Left ventricle myocardium superior (tissue), 1 donor: ENCODE results near the gene SH3RF3. TPM values are rescaled to one million over a fixed set of nuclear protein-coding genes. Genes with fewer than 3 reads are reported as not detected.

Experiments used
- ATAC-seq: fragments of 200-7000 bp; cut with Tn5 transposase; one replicate; pipeline ENCODE4 v1.9.1; 2020; ENCODE audit warnings: mild to moderate bottlenecking, moderate library complexity
- DNase-seq: peaks from one replicate; pipeline ENCODE4 v3.0.0-alpha.2; 2020
- intact Hi-C: fragments of 100-400 bp; cut with micrococcal nuclease; formaldehyde crosslinking; loops from one replicate; pipeline ENCODE4 v1.11.0; 2022
- long read RNA-seq: library from polyadenylated mRNA; unstranded; transcript quantifications from one replicate; pipeline ENCODE4 v2.0.0, GENCODE V29; 2021
- total RNA-seq: library from RNA; stranded (reverse); fragmentation: NEBNext Ultra II Directional; extraction: Animal tissue kit (Norgen Biotek cat#: 25700); gene quantifications from one replicate; pipeline ENCODE4 v1.2.1, GENCODE V29; 2021
- donor health status: DM: no; HTN: yes; CAD: no; lungs with severe emphysema.

The SH3RF3 gene
- total RNA-seq = 7.4 TPM
- long read RNA-seq, full-length matches to known transcripts = 1 of 15 reads
- long read RNA-seq, partial matches to known transcripts = 13 of 15 reads
- long read RNA-seq, other reads (novel, unspliced or antisense) = 1 of 15 reads

DNA sequence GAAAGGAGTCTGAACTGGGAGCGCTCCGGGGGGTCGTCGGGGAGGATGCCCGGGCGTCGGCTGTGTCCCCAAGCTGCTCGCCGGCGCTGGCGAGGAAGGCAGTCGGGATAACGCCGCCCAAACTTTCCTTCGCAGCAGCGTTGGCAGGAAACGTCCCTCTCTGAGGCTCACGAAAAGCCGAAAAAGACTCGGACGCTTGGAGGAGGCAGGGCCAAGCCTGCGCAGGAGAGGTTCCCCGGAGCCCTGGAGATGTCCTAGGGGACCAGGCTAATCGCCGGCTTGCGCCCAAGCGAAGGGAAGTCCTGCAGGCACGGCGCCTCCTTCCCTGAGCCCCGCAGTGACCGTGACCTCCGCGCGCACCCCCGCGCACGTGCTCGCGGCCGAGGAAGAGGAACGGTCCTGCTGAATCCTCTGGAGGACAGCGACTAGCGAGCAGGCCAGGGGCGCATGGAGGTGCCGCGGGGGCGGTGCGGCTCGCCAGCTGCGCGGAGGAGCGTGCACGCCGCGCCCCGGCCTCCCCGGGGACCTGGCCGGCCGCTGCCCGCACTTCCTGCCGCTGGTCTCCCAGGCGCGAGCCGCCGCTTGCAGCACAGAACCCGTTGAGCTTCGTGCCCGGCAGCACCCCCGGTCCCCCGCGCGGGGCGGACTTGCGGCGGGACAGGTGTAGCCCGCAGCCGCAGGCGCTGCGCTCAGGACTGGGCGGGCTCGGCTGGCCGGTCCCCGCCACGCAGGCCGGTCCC lies at the start of gene SH3RF3:
Gene SH3RF3, plus strand, starts transcription at position 590 of the 740 bp plus-strand sequence.
- ATAC-seq (peak; percentile 58), DNase-seq (peak; percentile 74)
- intact Hi-C loops = loop anchor here (10.0 kb wide), 1 partner anchor 386 kb away; no protein-coding TSS in a partner anchor

DNA sequence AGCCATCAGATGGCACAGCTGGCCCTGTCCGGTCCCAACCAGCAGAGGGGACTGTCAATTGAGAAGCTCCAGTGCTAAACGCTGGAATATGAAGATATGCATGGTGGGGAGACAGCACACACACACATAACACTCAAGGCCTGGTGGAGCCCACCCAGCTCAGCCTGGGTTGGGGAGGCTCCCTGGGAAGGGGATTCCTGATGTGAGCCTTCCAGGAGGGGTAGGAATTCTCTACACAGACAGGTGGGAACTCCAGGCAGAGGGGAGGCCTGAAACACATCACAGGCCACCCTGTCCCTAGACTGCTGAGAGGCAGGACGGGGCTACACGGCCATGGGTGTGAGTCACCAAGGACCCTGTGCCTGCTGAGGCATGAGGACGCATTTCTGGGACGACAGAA lies 49.4 kb upstream of the SH3RF3 start:
- no peak for ATAC-seq

DNA sequence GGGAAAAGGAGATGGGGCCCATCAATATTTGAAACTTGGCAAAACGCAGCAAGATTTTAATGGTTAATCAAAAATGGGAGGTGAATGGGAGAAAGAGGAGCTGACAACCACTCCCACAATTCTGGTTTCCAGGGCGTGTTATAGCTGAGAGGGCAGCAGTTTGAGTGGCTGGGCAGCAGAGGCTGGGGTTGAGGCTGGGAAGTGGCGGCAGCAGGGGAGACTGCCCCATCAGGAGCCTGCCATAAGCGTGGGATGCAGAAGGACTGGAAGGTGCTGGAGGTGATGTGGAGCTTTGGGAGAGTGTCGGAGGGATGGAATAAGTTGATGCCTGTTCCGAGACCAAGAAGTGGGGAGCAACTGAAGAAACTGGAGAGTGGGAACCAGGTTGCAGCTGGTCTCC lies 48.9 kb upstream of the SH3RF3 start:
- intact Hi-C loops = no loop called here
- ATAC-seq (no peak), DNase-seq (no peak)

More for the DNA sequence above, 49.4 kb upstream of the SH3RF3 start:
- no peak for DNase-seq
- intact Hi-C loops = no loop called here

DNA sequence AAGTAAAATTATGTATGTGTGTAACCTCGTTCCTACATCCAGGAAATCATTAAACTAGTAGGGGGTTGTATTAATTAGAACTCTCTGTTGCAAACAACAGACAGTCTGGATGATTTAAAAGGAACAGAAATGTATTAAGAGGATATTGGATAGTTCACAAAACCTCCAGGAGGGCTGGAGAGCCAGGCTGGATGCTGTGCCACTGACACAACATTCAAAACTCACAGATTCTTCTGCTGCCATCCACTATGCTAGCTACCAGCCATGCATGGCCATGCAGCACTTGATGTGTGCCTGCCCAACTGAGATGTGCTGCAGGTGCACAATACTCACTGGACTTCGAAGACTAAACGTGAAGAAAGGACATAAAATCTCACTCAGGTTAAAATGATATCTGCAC lies 48.2 kb upstream of the SH3RF3 start:
- intact Hi-C loops = no loop called here
- ATAC-seq (no peak), DNase-seq (no peak)

DNA sequence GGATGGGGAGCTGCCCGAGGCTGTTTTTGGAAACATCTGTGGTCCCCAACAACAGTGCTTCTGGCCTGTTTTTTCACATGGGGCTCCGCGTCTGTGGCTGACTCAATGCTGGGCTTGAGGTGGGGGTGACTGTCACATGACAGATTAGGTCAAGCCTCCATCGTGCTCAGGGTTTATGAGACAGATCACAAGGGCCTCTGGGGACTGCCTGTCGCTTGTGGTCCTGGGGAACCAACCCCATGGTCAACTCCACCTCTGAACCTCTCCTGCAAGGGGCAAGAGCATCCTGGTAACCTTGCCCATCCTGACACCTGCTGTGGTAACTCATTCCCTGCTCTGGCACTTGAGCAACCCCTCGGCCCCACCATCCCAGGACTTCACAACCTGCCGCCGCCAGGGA lies 47.6 kb upstream of the SH3RF3 start:
- DNase-seq = no peak
- intact Hi-C loops = no loop called here
- no peak for ATAC-seq

DNA sequence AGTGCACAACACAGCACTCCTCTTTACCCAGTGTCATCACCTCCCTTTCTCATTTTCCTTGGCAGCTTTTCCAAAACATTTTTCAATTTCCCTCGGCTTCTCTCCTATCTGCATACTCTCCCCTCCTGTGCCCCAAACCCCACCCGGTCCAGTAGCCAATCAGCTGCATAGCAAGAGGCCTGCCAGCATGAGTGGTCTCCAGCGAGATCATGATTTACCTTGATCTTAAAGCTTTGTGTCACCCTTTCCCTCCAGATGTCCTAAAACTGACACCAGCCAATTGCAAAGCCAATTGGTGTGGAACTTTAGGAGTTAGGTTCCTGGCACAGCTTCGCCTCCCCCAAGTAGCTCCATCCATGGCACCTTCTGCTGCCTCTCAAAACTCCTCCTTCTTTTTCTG lies 45.2 kb upstream of the SH3RF3 start:
- intact Hi-C loops = no loop called here
- ATAC-seq = no peak
- no peak for DNase-seq

DNA sequence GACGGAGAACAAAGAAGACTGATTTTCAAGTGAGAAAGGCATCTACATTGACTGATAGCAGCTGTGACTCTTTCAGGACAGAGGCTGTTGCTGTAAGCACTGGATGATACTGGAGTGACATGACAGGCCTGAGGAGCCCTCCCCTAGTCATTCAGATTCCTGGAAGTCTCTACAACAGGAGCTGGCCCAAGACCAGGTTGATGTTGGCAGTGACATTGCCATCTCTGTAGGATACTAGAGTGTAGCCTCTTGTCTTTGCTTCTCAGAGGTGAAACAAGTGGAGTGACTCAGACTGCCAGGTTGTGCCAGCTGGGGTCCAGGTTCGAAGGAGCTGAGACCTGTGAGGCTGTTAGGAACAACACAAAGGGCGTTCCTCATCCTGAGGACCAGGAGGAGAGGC lies 44.7 kb upstream of the SH3RF3 start:
- peak; percentile 48 for ATAC-seq
- DNase-seq = no peak
- intact Hi-C loops = no loop called here

DNA sequence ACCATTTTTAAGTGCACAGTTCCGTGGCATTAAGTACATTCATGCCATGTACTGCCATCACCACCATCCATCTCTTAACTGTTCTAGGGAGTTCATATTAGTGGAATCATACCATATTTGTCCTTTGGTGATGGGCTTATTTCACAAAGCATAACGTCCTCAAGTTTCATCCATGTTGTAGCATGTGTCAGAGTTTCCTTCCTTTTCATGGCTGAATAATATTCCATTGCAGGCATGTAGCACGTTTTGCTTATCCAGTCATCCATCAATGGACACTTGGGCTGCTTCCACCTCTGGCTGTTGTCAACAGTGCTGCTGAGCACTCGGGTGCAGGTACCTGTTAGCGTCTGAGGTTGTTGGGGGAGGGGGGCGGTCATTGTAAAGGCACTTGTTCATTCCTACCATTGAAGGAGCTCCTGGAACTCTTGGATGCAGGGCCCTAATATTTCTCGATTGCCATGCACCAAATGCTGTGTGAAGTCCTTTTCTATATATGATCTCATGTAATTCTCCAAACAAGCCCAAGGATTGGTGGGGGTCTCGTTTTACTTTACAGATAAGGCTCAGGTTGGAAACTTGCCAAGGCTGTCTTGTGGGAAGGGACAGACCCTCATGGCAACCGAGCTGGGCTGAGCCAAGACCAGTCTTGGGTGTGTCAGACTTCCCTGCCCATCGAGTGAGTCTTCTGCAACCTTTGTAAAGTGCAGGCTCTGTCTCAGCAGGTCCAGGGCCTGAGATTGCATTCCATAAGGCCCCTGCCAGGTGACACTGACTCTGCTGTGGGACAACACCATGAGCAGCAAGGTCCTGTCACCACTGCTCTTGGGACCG lies 42.9 kb upstream of the SH3RF3 start:
- ATAC-seq (no peak), DNase-seq (no peak)
- intact Hi-C loops = no loop called here

DNA sequence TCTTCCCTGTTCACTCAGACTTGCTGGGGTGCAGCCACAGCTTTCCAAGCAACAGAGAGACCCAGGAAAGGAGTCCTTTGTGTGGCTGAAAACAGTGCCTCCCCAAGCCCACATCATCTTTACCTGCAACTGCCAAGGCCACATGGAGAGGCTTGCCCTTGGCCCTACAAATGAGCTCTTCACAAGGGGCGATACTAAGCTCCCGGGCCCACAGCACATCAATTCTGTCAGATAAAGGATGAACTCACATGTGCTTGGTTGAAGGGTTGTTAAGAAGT lies 42.3 kb upstream of the SH3RF3 start:
- DNase-seq = no peak
- intact Hi-C loops = no loop called here
- no peak for ATAC-seq

DNA sequence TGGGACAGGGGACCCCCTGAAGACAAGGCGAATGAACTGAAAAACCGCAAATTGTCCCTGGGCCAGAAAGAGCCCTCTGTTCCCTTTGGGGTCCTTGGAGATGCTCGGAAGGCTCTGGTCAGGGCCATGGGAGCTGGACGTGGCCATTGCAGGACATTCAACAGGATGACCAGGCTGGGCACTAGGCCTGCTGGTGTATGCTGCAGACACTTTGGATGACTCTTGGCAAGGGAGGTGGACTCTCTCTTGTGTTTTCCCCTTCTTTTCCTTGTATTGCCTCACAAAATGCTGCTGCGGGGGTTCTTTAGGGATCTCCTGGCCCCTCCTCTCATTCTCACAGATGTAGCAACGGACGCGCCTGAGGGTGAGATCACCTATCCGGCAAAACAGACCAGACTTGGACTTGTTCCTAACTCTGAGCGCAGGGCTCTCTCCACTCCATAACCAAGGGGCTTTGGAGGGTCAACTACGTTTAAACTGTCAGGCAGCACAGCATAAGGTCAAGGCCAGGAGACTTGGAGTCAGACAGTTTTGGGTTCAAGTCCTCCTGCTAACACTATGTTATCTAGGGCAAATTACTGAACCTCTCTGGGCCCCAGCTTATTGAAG lies 41.8 kb upstream of the SH3RF3 start:
- intact Hi-C loops = no loop called here
- no peak for ATAC-seq
- DNase-seq = no peak

DNA sequence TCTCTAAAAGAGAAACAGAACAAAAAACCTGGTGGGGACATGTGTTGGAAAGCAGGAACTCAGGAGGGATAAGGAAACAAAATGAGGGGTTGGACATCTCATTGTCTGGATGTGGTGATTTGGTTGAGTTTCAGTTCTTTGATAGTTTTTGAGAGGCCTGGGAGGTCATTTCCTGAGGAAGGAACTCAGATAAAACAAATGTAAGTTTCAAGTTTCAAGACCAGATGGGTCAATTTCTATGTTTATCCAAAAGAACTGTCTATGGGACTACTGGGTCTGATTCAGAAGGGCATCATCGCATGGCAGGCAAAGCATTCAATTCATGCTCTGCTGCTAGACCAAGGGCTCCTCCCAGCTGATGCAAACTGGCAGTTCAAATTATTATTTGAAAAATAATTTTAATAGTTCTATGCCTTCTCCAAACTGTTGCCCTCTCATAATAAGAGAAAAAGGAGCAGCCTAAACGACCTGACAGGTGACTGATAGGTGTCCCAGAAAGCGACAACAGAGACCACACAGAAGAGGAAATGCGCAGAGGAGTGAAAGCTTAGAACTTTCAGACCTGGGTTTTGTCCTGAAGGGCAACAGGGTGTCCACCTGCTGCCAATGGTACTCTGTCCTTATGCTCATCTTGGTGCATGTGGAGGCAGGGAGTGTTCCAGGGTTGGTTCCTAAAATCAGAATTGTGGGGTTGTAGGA lies 39.3 kb upstream of the SH3RF3 start:
- intact Hi-C loops = no loop called here
- ATAC-seq (no peak), DNase-seq (no peak)

DNA sequence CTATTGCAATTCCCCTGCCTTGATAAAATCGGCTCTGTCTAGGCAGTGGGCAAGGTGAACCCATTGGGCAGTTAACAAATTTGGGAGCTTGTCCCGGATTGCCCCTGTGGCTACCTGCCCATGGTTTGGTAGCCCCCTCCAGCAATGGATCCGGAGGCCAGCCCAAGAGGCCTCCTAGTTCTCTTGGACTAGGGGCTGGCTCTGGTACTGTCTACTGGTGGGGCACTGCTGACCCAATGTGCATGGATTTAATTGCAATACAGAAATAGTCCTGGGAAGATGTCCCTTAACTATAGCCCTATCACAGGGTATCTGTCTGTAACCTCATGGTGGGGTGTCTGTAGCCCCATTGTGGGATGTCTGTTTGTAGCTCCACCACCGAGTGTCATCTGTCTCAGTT lies 37.5 kb upstream of the SH3RF3 start:
- DNase-seq (no peak), ATAC-seq (no peak)
- intact Hi-C loops = no loop called here

DNA sequence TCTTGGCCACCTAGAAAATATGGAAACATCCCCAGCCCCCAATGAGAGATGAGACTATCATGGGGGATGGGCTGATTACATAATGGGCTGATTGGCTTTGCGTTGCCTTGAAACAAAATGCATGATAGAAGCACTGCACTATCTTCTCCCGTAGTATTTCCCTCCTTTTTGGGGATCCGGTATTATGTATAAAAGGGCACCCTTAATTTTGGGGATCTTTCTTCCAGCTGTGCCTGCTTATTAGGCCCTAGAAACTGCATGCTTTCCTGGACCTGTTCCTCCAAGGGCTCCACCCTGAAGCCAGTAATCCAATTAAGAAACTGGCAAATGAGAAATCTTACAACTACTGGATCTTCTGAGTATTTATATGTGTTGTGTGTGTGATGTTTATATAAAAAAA lies 34.9 kb upstream of the SH3RF3 start:
- ATAC-seq = no peak
- intact Hi-C loops = no loop called here

DNA sequence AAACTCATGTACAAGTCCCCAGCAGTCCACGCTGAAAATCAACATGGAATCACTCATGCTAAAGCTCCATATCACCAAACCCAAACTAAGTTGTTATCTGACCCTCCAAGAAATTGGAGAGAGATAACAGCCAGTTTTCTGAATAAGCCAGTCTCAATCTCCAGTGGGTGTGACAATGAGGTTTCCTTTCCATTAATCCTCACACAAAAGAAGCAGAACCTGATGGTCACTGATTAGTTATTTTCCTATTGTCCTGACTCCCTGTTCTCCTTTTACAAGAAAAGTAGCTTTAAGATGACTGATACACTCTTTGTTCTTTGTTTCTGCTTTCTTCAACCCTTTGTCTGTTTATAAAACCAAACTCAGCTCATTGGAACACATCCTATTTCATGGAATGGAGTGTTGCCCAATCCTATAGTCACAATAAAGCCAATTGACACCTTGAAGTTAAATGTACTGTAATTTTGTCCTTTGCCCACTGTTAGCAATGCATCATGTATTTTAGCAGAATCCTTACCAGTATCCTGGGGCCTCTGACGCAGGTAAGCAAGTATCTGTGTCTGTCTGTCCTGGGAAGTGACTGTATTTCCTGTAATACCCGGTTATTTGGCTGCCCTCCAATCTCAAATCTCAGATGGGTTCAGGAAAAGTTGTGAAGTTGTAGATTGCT lies 30.6 kb upstream of the SH3RF3 start:
- no peak for DNase-seq
- no peak for ATAC-seq
- intact Hi-C loops = no loop called here

More for the DNA sequence above, 34.9 kb upstream of the SH3RF3 start:
- DNase-seq = no peak

DNA sequence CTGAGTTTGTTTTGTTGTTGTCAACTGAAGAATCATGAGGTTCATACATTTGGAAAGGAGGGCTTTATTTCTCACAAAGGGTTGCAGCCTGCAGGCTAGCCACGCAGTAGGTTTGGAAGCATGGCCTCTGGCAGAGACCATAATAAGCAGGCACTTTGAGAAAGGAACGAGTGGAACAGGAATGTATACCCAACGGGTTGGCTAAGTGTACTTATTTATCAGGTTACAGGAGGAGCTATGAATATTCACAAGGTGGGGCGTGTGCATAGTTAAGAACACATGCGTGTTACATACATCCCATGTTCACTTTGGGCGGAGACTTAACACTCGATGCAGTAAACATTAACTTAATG lies 30.1 kb upstream of the SH3RF3 start:
- intact Hi-C loops = no loop called here
- DNase-seq = no peak
- no peak for ATAC-seq

DNA sequence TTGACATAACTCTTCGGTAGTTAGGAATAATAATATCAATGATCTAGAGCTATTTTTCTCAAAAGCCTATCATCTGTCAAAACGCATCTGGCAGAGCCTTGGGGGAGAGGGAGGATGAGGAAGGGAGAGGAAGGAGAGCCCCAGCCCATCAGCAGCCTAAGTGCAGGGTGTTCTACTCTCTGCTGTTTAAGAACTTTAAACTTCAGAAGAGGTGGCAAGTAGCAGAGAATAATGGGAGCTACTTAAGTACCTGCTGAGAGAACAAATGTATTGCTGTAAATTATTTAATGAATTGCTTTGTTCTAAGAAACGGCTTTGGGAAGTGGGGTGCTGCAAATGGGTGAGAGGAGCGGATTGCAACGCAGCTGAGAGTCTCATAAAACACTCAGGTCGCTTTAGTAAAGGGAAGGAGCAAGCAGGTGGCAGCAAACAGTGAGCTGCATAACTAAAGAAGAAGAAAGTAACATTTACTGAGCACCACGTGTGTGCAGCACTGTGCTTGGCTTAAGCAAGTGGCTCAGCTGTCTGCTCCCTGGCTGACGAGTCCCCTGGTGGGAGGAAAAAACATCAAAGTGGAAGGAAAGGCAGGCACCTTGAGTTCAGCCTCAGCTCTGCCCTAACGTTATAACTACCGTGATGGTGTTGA lies 26.3 kb upstream of the SH3RF3 start:
- no peak for DNase-seq
- no peak for ATAC-seq
- intact Hi-C loops = no loop called here

DNA sequence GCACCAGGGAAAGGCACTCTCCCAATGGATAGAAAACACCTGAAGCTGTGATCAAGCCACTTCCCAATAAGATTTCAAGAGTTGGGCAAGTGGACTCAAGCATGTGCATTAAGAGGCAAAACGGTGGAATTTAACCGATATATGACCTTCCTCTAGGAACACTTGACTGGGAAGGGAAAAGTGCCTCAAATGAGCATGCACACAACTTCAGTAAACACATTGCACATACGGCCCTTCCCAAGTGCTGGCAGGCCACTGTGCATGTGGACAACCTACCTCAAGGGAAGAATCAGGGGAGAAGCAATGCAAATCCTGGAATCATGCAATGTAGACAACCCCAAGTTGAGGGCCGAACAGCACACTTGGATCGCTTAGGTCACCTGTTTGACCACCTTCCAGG lies 23.9 kb upstream of the SH3RF3 start:
- intact Hi-C loops = no loop called here
- ATAC-seq = no peak

DNA sequence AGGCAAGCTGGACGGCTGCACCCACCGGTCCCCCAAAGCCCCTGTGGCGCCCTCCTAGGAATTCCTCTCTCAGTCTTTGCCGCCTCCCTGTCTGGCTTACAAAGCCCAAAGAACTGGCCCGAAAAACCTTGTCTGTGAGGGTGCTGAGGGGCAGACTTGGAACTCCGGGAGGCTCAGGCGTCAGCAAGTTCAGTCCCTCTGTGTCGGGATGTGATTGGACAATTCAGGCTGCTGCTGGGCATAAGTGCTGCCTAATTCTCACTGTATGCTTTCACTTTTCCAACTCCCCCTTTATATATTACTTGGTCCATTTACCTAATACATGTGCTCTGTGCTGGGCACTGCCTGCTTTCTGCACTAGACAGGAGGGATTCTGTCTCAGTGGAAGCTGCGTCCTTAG lies 20.3 kb upstream of the SH3RF3 start:
- ATAC-seq (no peak), DNase-seq (no peak)
- intact Hi-C loops = no loop called here

More for the DNA sequence above, 23.9 kb upstream of the SH3RF3 start:
- no peak for DNase-seq

DNA sequence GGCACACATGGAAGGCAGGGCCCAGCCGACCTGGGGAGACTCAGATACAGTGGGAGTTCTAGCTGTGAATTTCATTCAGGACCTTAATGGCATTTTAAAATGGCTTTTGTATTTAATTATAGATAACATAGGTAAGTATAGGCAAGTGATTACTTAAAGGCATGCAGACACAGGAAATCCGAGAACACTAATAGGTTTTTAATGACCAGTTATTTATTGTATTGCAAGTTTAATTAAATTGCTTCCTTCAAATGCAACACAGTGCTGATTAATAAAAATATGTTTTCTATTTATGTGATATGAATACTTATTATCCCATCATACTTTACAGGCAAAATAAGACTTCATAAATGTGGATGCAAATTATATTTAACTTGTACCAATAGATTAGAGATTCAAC lies 19.7 kb upstream of the SH3RF3 start:
- DNase-seq = no peak
- intact Hi-C loops = no loop called here
- no peak for ATAC-seq
